Cardiac fibroblast (primary cell): Measurements from ENCODE around the gene NCKAP5.

ENCODE experiments used
- DNase-seq, 2 donors: peaks; one replicate each; pipeline versions ENCODE4 v3.0.0 to v3.0.0-alpha.2; 2010; ENCODE audit warnings: low read depth in 2 of 2
- H3K4me3 ChIP-seq, 2 donors: replicated peaks in 1 of 2; 1 replicate in 1 of 2; 2 replicates in 1 of 2; pipeline ENCODE4 v1.5.1; 2011; ENCODE audit warnings: low read depth in 2 of 2, low read length in 2 of 2, mild to moderate bottlenecking in 2 of 2, moderate library complexity in 1 of 2
- CTCF ChIP-seq: IDR thresholded peaks from one replicate; pipeline ENCODE4 v1.5.1; 2011; ENCODE audit warnings: low read depth, mild to moderate bottlenecking, low read length, inconsistent platforms

The NCKAP5 gene

GRCh38 chr2:132668987-132669907 is 899.0 kb downstream of the NCKAP5 start:
- no peak for TF ChIP-seq CTCF
- H3K4me3 ChIP-seq = peak overlapping the region; percentile 29 to 56

GRCh38 chr2:132668189-132668823 is 900.0 kb downstream of the NCKAP5 start:
- TF ChIP-seq CTCF = no peak
- DNase-seq = no peak
- H3K4me3 ChIP-seq = peak overlapping the region in 1 of 2 donors; percentile 56

More at GRCh38 chr2:132668987-132669907, 899.0 kb downstream of the NCKAP5 start:
- peak in 1 of 2 donors; percentile 27 for DNase-seq

DNA sequence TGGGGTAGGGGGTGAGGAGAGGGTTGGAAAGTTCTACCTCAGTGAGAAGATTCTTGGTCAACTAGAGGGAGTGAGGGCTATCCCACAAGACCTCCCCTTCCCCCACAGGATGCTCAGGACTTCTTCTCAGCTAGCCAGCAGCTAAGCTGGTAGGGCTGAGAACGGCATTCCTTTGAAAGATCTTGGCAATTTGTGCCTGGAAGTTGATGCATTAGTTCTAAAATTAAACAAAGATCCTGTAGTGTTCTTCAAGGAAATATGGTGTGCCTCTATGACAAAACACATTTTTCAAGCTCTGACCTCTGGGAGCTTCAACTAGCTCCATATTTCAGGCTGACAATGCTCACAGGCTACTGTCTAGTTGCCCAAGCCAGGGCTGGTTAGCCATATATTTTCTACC is 900.6 kb downstream of the NCKAP5 start:
- peak in 1 of 2 donors; percentile 1 for DNase-seq
- no peak for TF ChIP-seq CTCF
- H3K4me3 ChIP-seq = no peak overlapping the region

DNA sequence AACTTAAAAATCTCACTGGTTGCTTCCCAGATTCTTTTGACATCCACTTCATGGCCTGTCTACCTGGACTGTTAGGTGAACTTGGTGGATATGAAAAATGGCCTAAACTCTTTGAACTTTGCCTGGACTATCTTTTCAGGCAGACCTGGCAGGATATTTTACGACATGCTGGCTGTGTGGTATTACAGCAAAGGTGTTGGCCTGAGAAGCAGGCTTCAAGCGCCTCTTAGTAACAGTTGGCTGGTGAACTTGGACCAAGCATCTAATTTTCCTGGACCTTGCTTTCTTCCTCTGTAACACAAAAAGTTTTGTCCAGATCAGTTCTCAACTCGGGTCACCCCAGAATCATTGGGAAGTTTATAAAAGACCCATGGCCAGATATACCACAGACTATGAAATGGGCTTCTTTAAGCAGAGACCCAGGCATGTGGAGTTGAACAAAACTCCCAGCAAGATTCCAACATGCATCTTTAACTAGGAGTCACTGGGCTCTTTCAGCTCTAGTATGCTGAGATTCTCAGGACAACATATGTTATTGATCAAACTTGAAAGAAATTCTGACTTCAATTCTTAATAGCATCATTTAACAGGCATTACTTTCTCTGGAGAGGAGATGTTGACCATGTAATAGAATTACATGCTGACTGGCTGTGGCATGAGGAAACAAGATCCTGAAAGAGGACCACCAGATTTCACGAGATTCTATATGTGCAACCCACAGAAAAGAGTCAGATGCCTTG is 902.7 kb downstream of the NCKAP5 start:
- H3K4me3 ChIP-seq = no peak overlapping the region
- no peak for TF ChIP-seq CTCF
- no peak for DNase-seq

DNA sequence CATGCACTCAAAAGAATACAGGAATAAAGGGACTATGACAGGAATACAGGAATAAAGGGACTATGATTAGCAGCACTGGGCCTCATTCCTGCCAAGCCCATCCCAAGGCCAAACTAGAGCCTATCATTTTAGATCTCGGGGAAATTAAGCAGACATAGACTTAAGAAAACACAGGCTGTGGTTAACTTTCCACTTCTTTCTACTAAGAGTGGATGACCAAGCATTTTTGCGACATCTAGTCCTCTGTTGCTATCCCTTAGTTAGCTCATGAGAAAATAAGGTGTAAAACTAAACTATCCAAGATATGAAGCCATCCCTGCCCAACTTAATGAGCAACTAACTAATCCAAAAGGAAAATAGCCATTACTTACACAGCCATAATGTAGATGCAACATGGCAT is 904.2 kb downstream of the NCKAP5 start:
- no peak for TF ChIP-seq CTCF
- no peak overlapping the region for H3K4me3 ChIP-seq
- DNase-seq = no peak

- DNase-seq = no peak
- H3K4me3 ChIP-seq = no peak overlapping the region
- TF ChIP-seq CTCF = no peak
Measured at GRCh38 chr2:132662732-132663131, 905.5 kb downstream of the NCKAP5 start.
